Measurements from ENCODE around the gene PRIMPOL.
A peak's percentile ranks its signal among the peaks of the same experiment; 100 is the strongest.
"Not testable (repeated sequence)": the region's sequence is repeated elsewhere in the genome, so short reads cannot be mapped to it uniquely, and the experiment has no call there.

The PRIMPOL gene

GRCh38 chr4:184649026-184649970 is at the start of gene PRIMPOL, which contains the start of gene CASP3:
PRIMPOL (plus strand) TSS chr4:184649738; CDS start chr4:184657141, 7,403 bp downstream.
CASP3 (minus strand) TSS chr4:184649447; CDS start chr4:184638453, 10,994 bp downstream.
- peak; percentile 90 for DNase-seq (ENCODE audit: low read depth)

GRCh38 chr4:184600982-184601381 is 48.6 kb upstream of the PRIMPOL start:
- DNase-seq (ENCODE audit: low read depth), result not testable (repeated sequence)

GRCh38 chr4:184602857-184603256 is 46.7 kb upstream of the PRIMPOL start:
- not testable (repeated sequence) for DNase-seq (ENCODE audit: low read depth)

- DNase-seq (ENCODE audit: low read depth), result not testable (repeated sequence)
Measured at GRCh38 chr4:184607429-184607828, 42.1 kb upstream of the PRIMPOL start.

- no peak for DNase-seq (ENCODE audit: low read depth)
Measured at GRCh38 chr4:184612074-184612473, 37.5 kb upstream of the PRIMPOL start.

- DNase-seq (ENCODE audit: low read depth), result no peak
Measured at GRCh38 chr4:184613405-184613804, 36.1 kb upstream of the PRIMPOL start.

GRCh38 chr4:184614509-184614908 is 35.0 kb upstream of the PRIMPOL start:
- DNase-seq (ENCODE audit: low read depth), result no peak

- not testable (repeated sequence) for DNase-seq (ENCODE audit: low read depth)
Measured at GRCh38 chr4:184616168-184616567, 33.4 kb upstream of the PRIMPOL start.

- DNase-seq (ENCODE audit: low read depth), result no peak
Measured at GRCh38 chr4:184616633-184617551, 32.6 kb upstream of the PRIMPOL start.

GRCh38 chr4:184617600-184618196 is 31.8 kb upstream of the PRIMPOL start:
- no peak for DNase-seq (ENCODE audit: low read depth)

GRCh38 chr4:184620212-184620867 is 29.2 kb upstream of the PRIMPOL start:
- DNase-seq (ENCODE audit: low read depth), result no peak

GRCh38 chr4:184621518-184621917 is 28.0 kb upstream of the PRIMPOL start:
- DNase-seq (ENCODE audit: low read depth), result no peak

GRCh38 chr4:184624504-184624903 is 25.0 kb upstream of the PRIMPOL start:
- not testable (repeated sequence) for DNase-seq (ENCODE audit: low read depth)

GRCh38 chr4:184624972-184625554 is 24.5 kb upstream of the PRIMPOL start:
- no peak for DNase-seq (ENCODE audit: low read depth)

GRCh38 chr4:184625783-184626596 is 23.5 kb upstream of the PRIMPOL start:
- not testable (repeated sequence) for DNase-seq (ENCODE audit: low read depth)

- no peak for DNase-seq (ENCODE audit: low read depth)
Measured at GRCh38 chr4:184628103-184628502, 21.4 kb upstream of the PRIMPOL start.

GRCh38 chr4:184632842-184633241 is 16.7 kb upstream of the PRIMPOL start:
- DNase-seq (ENCODE audit: low read depth), result no peak

- DNase-seq (ENCODE audit: low read depth), result no peak
Measured at GRCh38 chr4:184635381-184635780, 14.2 kb upstream of the PRIMPOL start.

- no peak for DNase-seq (ENCODE audit: low read depth)
Measured at GRCh38 chr4:184636144-184636543, 13.4 kb upstream of the PRIMPOL start.

- DNase-seq (ENCODE audit: low read depth), result no peak
Measured at GRCh38 chr4:184636897-184637296, 12.6 kb upstream of the PRIMPOL start.

Measured in stimulated activated CD8-positive, alpha-beta memory T cell treated with anti-CD3 and anti-CD28 coated beads, Interleukin-15, amount 100 ng/mL, for 24 hours (primary cell).